SK-N-SH (cell line): ENCODE measurements around the gene SEC61A1.

ENCODE experiments used
- CTCF ChIP-seq: fragments of 200-600 bp; sonication (generic); IDR thresholded peaks from 2 replicates; pipeline ENCODE4 v1.6.1; 2017; ENCODE audit warnings: antibody characterized with exemption, mild to moderate bottlenecking, moderate library complexity
- FOXM1 ChIP-seq: IDR thresholded peaks from 2 replicates; pipeline ENCODE4 v1.4.0; 2012; ENCODE audit warnings: low read depth, mild to moderate bottlenecking
- IRF3 ChIP-seq: fragments of 150-350 bp; IDR thresholded peaks from 2 replicates; pipeline ENCODE4 v1.6.1; 2016; ENCODE audit warnings: mild to moderate bottlenecking, low read depth, low read length
- MXI1 ChIP-seq: IDR thresholded peaks from 2 replicates; pipeline ENCODE4 v1.6.1; 2012; ENCODE audit warnings: mild to moderate bottlenecking, low read depth, low read length, improper control_type of control experiment
- POLR2AphosphoS5 ChIP-seq: IDR thresholded peaks from 2 replicates; pipeline ENCODE4 v1.6.1; 2012; ENCODE audit warnings: low read depth, low read length
- RAD21 ChIP-seq: IDR thresholded peaks from 2 replicates; pipeline ENCODE4 v1.6.1; 2012; ENCODE audit warnings: mild to moderate bottlenecking, low read length
- RCOR1 ChIP-seq: fragments of 150-350 bp; IDR thresholded peaks from 2 replicates; pipeline ENCODE4 v1.6.1; 2017; ENCODE audit warnings: antibody characterized with exemption, low read length
- REST ChIP-seq: IDR thresholded peaks from 2 replicates; pipeline ENCODE4 v1.6.1; 2012; ENCODE audit warnings: mild to moderate bottlenecking, low read depth, low read length, moderate library complexity
- RFX5 ChIP-seq: IDR thresholded peaks from 2 replicates; pipeline ENCODE4 v1.6.1; 2012; ENCODE audit warnings: mild to moderate bottlenecking, improper control_type of control experiment, low read length
- SIN3A ChIP-seq: IDR thresholded peaks from 2 replicates; pipeline ENCODE4 v1.6.1; 2012; ENCODE audit warnings: low read depth, mild to moderate bottlenecking, low read length, moderate library complexity, borderline replicate concordance
- TAF1 ChIP-seq: IDR thresholded peaks from 2 replicates; pipeline ENCODE4 v1.6.1; 2012; ENCODE audit warnings: low read depth, mild to moderate bottlenecking, low read length, moderate library complexity, borderline replicate concordance
- USF2 ChIP-seq: fragments of 150-350 bp; IDR thresholded peaks from 2 replicates; pipeline ENCODE4 v1.6.1; 2017; ENCODE audit warnings: antibody characterized with exemption, low read length, low read depth, borderline replicate concordance

- TF ChIP-seq CTCF (no peak), MXI1 (no peak), REST (no peak), USF2 (no peak), RFX5 (no peak), RCOR1 (no peak), POLR2AphosphoS5 (no peak), IRF3 (no peak), SIN3A (no peak), FOXM1 (no peak), TAF1 (no peak), RAD21 (no peak)
Measured at GRCh38 chr3:128100161-128100560, 47.9 kb downstream of the SEC61A1 start.
